HG02973 (cell line): Measurements from ENCODE around the gene S100A3.
A peak's percentile ranks its signal among the peaks of the same experiment; 100 is the strongest.
"Not testable (repeated sequence)": the region's sequence is repeated elsewhere in the genome, so short reads cannot be mapped to it uniquely, and the experiment has no call there.

Experiments used
- ATAC-seq: cut with Tn5 transposase; IDR thresholded peaks from one replicate; pipeline ENCODE4 v1.9.1; 2021; ENCODE audit warnings: moderate library complexity; ENCODE audit not compliant: unreplicated experiment

Gene S100A3

DNA sequence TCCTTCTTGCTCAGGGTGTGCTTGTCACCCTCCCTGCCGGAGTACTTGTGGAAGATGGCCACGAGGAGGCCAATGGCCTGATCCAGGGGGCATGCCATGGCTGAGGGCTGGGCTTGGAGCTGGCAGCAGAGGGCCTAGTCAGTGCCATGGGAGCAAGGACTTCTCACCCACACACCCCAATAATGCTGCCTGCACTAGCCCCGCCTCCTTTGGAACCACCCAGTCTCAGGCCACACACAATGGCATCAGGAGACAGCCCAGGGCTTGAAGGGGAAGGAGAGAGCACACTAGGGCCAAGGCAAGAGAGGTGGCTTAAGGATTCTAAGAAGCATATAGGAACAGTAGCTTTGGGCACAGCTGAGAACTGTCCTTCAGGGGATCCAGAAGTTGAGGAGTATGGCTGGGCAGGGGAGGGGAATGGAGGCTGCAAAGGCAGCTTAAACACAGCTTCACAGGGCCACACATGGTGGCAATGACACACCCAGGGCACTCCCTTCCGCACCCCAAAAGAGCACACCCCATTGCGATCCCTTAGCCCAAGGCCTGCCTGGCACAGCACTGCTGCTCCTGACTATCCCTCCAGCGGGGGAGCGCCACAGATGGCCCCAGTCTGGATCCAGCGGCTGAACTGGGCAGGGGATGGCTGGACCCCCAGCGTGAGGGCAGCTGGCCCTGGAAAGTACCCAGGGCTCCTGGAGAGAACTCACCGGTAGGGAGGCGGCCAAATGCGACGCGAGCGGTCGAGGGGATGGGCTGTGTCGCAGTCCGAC lies 13.6 kb downstream of the S100A3 start, which contains the start of gene S100A6:
Gene S100A6, minus strand, starts transcription at position 750 of the 770 bp plus-strand sequence. Its CDS starts 652 bp downstream, at position 98.
- peak; percentile 12 for ATAC-seq

DNA sequence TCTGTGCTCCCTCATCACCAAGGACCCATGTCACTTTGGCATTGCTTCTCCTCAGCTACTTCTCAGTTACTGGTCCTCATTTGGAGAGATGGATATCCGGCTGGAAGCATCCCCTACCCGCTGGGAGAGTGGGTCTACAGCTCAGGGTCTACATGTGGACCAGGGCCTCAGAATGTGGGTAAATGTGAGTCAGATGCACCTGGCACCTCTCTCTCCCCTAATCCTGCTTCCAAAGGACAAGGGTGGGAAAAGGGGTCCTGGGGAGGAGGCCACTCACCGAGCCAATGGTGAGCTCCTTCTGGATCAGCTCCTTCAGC lies 14.2 kb downstream of the S100A3 start:
- ATAC-seq = no peak

DNA sequence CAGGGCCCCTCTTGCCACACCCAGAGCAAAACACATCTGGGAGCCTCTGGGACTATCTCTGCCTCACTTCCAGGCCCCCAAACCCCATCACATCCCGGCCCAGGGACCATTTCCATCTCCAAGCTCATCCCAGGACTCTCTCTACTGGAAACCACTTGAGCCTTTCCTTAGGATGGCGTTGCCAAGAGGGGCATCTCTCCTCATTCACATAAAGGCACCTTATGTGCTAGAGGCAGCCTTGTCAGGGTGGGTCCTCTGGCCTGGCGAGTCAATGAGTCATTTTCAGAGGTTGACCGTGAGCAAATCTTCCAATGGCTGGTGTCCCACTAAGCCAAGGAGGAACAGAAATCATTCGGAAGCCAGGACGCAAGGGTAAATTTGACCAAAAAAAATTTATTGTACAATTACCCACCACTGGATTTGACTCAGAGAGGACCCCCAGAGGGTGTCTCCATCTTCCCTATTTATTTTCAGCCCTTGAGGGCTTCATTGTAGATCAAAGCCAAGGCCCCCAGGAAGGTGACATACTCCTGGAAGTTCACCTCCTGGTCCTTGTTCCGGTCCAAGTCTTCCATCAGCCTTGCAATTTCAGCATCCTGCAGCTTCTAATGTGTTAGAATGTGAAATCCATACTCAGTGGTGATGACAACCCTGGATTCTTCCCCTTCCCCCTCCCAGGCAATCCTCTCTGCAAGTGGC lies 14.7 kb downstream of the S100A3 start:
- no peak for ATAC-seq

DNA sequence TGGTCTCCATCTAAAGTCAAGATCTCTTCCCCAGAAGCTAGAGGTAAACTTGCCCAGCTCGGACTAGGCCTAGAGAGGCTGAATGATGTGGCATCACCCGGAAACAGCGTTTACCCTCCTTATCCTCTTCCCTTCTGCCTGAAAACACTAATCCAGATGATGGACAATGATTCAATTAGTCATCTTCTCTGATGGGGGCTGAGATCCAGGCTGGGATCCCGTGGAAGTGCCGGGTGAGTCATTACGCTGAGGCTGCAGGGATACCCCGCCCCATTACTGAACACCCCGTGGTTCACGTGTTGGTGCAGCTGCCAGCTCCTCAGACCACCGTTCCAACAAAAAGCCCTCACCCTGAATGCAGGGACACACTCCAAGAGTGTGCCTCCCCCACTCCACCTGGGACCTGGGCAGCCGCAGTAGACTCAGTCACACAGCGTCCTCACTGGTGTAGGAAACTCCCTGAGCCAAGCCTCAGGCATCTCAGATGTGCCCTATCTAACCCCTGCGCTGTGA lies 15.3 kb downstream of the S100A3 start:
- ATAC-seq = no peak

DNA sequence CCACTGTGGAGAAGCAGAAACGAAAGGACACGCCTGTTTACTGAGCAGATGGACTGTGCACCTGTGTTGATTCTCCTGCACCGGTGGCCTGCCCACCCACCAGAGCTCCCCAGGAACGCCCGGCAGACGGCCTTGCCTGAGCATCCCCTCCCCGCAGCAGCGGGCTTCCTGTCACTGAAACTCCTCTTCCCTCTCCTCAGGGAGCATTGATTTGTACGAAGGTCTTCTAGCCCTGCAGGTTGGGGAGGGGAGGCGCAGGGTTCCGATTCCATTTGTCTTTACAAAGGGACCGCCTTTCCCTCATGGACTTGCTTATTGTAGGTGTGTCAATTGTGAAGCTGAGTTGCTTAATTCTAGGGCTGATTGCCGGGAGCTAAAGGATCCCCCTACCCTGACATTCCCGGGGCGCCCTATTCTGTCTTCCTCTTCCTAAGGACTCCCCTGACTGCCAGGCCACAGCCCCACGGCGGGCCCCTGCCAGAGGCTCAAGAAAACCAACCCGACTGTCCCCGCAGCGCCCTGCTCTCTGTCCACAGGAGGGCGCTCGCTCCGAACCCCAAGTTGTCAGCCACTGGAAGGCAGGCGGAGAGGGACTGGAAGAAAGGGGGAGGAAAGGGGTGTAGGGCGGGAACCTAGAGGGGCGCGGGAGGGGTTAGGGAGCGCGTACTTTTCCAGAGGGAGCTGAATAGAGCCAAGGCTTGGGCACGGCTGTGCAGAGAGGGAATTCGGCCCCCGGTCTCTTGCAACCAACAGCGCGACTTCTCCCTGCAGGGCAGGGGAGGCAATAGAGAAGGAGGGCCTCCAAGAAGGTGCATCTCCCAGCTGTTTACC lies 16.1 kb downstream of the S100A3 start:
- ATAC-seq = no peak

DNA sequence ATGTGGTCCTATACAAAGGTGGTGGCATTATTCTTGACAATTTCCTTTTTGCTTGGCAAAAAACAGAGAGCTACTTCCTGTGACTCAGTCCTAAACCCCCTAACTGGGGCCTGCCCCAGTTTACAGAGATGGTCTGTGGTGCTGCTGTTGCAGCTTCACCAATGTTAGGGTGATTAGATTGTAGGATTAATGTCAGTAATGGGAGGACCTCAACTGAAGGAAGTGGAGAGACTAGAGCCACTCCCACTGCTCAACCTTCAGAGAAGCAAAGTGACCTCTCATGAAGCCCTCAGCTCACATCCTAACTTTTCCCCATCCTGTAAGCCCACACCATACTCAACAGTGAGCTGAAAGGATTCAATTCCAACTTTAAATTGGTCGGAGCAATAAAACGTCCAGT lies 16.9 kb downstream of the S100A3 start:
- no peak for ATAC-seq

DNA sequence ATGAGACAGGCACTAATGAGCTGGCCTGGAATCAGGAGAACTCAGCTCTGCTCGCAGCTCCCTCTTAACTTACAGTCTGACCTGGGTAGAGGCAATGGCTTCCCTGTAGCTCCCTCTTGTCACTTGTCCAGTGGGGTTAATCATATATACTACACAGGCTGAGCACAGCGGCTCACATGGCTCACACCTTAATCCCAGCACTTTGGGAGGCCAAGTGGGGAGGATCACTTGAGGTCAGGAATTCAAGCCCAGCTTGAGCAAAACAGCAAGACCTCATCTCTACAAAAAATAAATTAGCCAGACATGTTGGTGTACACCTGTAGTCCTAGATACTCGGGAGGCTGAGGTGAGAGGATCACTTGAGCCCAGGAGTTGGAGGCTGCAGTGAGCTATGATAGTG lies 17.4 kb downstream of the S100A3 start:
- no peak for ATAC-seq

DNA sequence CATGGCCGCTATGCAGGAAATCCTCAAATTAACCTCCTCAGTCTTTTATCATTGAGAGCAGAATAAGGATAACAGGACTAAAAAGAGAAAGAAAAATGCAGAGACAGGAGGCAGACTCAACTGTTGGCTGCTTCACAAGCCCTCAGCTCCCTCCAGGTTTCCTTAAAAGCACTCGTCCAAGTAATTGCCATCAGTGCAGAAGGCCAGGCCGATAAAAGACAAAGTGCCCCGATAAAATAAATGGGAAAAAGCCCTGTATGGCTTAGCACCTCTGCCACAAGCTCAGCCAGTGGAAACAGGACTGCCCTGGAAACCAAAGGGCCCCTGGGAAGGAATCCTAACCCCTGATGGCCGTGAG lies 21.4 kb downstream of the S100A3 start:
- no peak for ATAC-seq

DNA sequence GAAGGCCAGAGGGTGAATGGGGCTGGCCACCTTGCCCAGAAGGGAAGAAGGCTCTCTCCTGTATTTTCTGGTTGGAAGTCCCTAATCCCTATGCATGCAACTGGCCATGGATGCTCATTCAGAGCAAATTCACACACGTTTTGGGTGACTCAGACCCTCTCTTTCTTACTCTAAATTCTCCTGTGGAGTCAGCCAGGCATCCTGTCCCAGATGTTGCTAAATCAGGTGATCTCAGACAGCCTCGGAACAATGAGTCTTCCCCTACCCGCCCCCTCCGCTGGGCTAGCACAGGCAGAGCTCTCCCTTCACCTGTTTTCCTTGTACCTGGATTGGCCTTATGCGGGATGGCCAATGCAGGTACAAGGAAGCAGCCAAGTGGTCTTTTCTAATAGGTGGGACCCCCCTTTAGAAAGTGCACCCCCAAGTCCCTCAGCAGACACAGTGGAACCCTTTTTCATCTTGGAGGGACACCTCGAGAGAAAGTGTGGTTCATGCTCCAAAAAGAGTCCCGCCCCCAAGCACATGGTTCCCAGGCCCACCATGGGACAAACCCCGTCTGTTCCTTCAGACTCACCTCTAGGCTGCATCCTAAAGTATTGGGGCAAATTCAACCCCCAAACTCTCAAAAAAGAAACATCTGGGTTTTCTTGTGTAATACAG lies 21.9 kb downstream of the S100A3 start:
- ATAC-seq = no peak

DNA sequence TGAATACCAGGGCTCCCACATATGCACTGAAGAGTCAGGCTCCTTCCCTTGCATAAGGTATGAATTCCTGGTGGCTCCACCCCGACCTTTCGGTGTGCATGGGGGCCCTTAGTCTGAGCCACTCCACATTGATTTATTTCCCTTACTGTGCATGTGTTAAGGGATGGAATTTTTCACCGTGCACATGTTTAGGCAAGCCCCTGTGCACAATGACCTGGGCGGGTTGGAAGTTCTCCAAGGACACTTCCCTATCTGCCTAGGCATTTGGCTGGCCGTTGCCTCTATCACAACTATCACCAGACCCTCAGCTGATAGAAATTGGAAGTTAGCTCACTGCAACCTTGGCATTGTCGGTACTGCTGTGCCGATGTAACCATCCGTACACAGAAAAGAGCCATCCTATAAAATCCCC lies 22.9 kb downstream of the S100A3 start:
- ATAC-seq = no peak

DNA sequence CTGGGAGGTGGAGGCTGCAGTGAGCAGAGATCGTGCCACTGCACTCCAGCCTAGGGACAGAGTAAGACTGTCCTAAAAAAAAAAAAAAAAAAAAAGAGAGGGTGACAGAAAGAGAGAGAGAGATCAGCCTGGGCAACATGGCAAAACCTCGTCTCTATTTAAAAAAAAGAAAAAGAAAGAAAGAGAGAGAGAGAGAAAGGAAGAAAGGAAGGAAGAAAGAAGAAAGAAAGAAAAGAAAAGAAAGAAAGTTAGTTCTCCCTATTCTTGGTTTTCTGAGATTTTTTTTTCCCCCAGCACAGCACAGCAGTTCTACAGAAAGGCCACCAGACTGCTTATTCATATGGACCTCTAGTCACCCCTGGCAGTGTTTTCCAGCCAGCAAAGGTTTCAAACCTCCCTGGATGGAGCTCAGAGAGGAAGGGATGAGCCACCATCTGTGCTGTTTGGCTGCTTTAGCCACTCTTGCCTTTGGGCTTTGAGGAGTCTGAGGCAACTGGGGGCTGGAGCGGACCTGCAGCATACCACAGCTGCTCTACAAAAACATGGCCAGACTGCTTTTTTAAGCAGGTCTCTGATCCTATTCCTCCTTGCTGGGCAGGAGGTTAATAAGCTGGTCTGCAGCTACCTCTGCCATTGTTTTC lies 23.9 kb downstream of the S100A3 start:
- no peak for ATAC-seq

DNA sequence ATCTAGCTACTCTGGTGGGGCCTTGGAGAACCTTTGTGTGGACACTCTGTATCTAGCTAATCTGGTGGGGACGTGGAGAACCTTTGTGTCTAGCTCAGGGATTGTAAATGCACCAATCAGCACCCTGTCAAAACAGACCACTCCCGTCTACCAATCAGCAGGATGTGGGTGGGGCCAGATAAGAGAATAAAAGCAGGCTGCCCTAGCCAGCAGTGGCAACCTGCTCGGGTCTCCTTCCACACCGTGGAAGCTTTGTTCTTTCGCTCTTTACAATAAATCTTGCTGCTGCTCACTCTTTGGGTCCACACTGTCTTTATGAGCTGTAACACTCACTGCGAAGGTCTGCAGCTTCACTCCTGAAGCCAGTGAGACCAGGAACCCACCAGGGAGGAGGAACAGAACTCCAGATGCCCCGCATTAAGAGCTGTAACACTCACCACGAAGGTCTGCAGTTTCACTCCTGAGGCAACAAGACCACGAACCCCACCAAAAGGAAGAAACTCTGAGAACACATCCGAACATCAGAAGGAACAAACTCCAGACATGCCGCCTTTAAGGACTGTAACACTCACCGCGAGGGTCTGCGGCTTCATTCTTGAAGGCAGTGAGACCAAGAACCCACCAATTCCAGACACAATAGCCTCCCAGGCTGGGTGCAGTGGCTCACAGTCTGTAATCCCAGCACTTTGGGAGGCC lies 26.6 kb downstream of the S100A3 start:
- not testable (repeated sequence) for ATAC-seq

DNA sequence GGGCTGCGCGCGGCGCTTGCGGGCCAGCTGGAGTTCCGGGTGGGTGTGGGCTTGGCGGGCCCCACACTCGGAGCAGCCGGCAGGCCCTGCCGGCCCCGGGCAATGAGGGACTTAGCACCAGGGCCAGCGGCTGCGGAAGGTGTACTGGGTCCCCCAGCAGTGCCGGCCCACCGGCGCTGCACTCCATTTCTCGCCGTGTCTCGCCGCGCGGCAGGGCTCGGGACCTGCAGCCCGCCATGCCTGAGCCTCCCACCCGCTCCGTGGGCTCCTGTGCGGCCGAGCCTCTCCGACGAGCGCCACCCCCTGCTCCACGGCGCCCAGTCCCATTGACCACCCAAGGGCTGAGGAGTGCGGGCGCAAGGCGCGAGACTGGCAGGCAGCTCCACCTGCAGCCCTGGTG lies 27.2 kb downstream of the S100A3 start:
- not testable (repeated sequence) for ATAC-seq

DNA sequence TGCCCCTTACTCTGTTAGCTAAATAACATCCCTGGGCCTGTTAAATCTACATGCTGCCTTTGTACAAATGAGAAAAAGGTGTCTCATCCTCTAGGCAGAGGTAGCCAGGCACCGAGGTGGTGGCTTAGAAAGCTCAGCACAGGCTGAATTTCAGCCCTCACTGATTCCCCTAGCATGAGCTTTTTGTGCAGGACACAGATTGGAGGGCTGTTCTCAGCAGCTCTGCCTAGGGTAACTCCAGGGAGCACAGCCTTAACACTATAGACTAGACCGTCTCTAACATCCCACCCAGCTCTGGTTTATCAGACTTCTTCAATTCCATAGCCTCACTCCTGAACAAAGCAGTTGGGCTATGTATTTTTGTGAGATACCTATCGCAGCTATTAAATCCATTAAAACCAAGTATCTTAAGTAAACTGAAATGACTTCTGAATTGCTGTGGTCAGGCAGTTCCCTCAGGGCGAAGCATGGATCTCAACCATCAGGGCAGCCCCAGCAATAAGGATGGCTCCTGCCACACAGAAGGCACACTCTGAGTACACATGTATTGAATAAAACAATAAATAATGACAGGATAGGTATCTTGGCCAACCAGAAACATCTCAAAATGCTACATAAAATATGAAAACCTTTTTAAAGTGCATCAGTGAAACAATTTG lies 28.1 kb downstream of the S100A3 start:
- no peak for ATAC-seq

DNA sequence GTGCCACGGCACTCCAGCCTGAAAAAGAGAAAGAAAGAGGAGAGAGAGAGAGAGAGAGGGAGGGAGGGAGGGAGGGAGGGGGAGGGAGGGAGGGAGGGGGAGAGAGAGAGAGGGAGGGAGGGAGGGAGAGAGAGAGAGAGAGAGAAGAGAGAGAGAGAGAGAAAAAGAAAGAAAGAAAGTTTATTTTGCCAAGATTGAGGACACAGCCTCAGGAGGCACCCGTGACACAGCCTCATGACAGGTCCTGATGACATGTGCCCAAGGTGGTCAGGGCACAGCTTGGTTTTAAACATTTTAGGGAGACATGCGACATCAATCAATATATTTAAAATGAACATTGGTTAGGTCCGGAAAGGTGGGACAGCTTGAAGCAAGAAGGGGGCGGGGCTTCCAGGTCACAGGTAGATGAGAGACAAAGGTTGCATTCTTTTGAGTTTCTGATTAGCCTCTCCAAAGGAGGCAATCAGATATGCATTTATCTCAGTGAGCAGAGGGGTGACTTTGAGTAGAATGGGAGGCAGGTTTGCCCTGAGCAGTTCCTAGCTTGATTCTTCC lies 28.8 kb downstream of the S100A3 start:
- not testable (repeated sequence) for ATAC-seq

DNA sequence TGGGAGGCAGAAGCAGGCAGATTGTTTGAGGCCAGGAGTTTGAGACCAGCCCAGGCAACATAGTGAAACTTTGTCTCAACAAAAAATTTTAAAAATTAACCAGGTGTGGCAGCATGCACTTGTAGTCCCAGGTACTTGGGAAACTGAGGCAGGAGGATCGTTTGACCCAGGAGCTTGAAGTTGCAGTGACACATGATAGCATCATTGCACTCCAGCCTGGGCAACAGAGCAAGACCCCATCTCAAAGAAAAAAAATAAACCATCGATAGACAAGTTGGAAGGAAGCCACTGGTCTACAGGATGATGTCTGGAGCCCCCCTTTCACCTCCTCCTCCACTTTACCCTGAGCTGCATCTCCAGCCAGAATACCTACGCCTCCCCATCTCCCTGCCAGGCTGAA lies 29.8 kb downstream of the S100A3 start:
- ATAC-seq = no peak

DNA sequence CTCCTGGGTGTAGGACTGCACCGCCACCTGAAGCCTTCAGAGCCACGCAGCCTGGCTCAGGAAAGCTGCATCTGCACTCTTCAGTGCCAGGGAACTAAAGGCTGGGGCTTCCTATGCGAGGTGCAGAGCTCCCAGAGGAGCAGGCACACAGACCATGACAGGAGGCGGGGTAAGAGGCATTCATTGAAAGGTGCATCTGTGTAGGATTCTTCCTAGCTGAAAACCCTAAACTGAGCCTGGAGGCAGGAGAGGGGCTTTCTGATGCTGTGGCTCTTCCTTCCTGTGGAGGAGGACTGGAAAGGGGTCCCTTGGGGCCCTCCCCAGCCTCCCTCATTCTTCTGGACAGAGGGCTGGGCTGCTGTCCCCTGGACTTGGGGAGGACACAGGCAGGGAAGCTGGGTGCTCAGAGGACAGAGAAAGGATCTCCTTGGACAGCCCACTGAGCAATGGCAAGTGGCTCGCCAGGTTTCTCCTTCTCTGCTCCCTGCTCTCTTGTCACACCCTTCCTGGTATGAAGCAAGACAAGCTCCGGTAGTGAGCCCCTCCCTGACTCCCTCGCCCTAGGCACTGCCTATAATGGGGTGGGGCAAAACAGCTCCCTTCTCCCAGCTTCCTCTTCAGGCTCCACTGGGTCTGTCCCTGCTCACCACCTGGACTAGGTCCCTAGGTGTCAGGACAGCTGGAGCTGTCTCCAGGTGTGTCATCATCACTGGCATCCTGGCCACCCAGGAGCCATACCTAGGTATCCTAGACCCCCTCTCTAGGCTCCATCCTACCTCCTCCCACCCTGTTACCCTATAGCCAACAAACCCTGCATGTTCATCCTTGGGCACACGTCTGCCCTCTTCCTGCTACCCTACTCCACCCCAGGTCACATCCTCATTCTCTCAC lies 33.3 kb downstream of the S100A3 start:
- ATAC-seq = no peak

DNA sequence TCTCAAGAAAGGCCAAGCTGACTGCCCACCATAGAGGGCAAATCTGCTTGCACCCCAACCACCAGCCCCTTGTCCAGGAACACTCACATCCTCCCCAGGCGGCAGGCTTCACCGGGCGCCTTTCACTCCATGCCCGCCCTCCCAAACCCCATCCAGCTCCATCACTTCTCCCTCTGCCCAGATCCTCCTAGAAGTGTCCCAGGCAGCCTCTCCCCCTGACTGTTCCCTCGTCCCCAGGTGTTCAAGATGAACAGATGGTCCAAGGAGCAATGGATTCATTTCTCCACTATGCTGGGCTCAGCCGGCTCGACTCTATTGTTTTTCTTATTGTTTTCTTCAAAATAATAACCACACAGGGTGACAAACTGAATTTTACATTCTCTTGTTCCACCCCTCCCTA lies 35.4 kb downstream of the S100A3 start:
- no peak for ATAC-seq
